H1 (cell line): ENCODE data around the gene PNLIPRP1. TPM values are rescaled to one million over a fixed set of nuclear protein-coding genes. Genes with fewer than 3 reads are reported as not detected.

ENCODE experiments used
- CTCF ChIA-PET: fragments of 300-600 bp; sonication (Branson Sonifier 250); formaldehyde crosslinking; loops from one replicate; lab custom pipeline; 2021; ENCODE audit not compliant: partially characterized antibody; lab: Charles Lee
- POLR2A ChIA-PET: fragments of 300-600 bp; sonication (Branson Sonifier 250); formaldehyde crosslinking; loops from one replicate; lab custom pipeline; 2021; ENCODE audit warnings: inconsistent platforms; ENCODE audit not compliant: partially characterized antibody; lab: Charles Lee
- DNase-seq, 2 experiments: peaks; one replicate each; pipeline versions ENCODE4 v3.0.0 to v3.0.0-alpha.2; 2010 to 2022; ENCODE audit warnings: low spot score in 2 of 2, low read depth in 1 of 2, mixed read lengths in 1 of 2
- FAIRE-seq: peaks from 2 replicates; lab custom pipeline; 2011; peaks lifted over from hg19 to GRCh38; lab: Jason Lieb, UNC
- H2AFZ ChIP-seq: 2 replicates; pipeline ENCODE4 v1.8.1; 2012; ENCODE audit warnings: low read length, inconsistent platforms
- H2AK5ac ChIP-seq: 2 replicates; pipeline ENCODE4 v1.6.1; 2013; ENCODE audit warnings: low read depth, low read length
- H2BK120ac ChIP-seq: replicated peaks from 2 replicates; pipeline ENCODE3; 2013; ENCODE audit warnings: low read depth, low read length, inconsistent platforms
- H2BK12ac ChIP-seq: 2 replicates; pipeline ENCODE4 v1.6.1; 2013; ENCODE audit warnings: low read depth, low read length
- H2BK15ac ChIP-seq: 2 replicates; pipeline ENCODE4 v1.6.1; 2013; ENCODE audit warnings: low read length
- H2BK20ac ChIP-seq: 2 replicates; pipeline ENCODE4 v1.6.1; 2013; ENCODE audit warnings: low read length
- H2BK5ac ChIP-seq: 2 replicates; pipeline ENCODE4 v1.6.1; 2013; ENCODE audit warnings: low read depth, low read length
- H3K14ac ChIP-seq: 2 replicates; pipeline ENCODE4 v1.6.1; 2013; ENCODE audit warnings: inconsistent platforms; ENCODE audit not compliant: insufficient read length
- H3K18ac ChIP-seq: 2 replicates; pipeline ENCODE4 v1.6.1; 2013; ENCODE audit warnings: low read length; ENCODE audit errors: extremely low read depth
- H3K23ac ChIP-seq: 2 replicates; pipeline ENCODE4 v1.6.1; 2013; ENCODE audit warnings: inconsistent platforms; ENCODE audit not compliant: insufficient read length
- H3K23me2 ChIP-seq: 2 replicates; pipeline ENCODE4 v1.6.1; 2013; ENCODE audit warnings: low read depth, low read length
- H3K27ac ChIP-seq: 2 replicates; pipeline ENCODE4 v1.6.1; 2011; ENCODE audit warnings: low read depth, low read length, inconsistent platforms
- H3K27me3 ChIP-seq, 4 experiments: replicated peaks in 1 of 4; 1 replicate in 1 of 4; 2 replicates in 3 of 4; pipeline versions ENCODE4 v1.6.1 to v1.8.1; 2011 to 2013; ENCODE audit warnings: low read length in 3 of 4, mild to moderate bottlenecking in 3 of 4, inconsistent platforms in 2 of 4, mixed read lengths in 2 of 4, moderate library complexity in 1 of 4; ENCODE audit not compliant: control insufficient read depth in 3 of 4, insufficient read depth in 3 of 4; ENCODE audit errors: extremely low read depth in 1 of 4
- H3K36me3 ChIP-seq, 4 experiments: 2 replicates each; pipeline versions ENCODE4 v1.6.1 to v1.8.1; 2011 to 2013; ENCODE audit warnings: mild to moderate bottlenecking in 4 of 4, low read length in 3 of 4, moderate library complexity in 2 of 4, control low read depth in 1 of 4, inconsistent platforms in 1 of 4; ENCODE audit not compliant: insufficient read depth in 4 of 4, control insufficient read depth in 2 of 4
- H3K4ac ChIP-seq: replicated peaks from 2 replicates; pipeline ENCODE3; 2013; ENCODE audit warnings: low read length, low read depth, mixed read lengths, inconsistent platforms; ENCODE audit not compliant: insufficient read length
- H3K4me1 ChIP-seq, 4 experiments: replicated peaks in 1 of 4; 1 replicate in 1 of 4; 2 replicates in 3 of 4; pipeline versions ENCODE4 v1.6.1 to v1.8.1; 2011 to 2013; ENCODE audit warnings: low read length in 3 of 4, inconsistent platforms in 2 of 4, mixed read lengths in 1 of 4; ENCODE audit not compliant: insufficient read depth in 4 of 4, control insufficient read depth in 3 of 4
- H3K4me2 ChIP-seq, 2 experiments: 2 replicates each; pipeline versions ENCODE4 v1.6.1 to v1.8.1; 2011 to 2013; ENCODE audit warnings: low read depth in 2 of 2, low read length in 2 of 2, control low read depth in 1 of 2, inconsistent platforms in 1 of 2, mild to moderate bottlenecking in 1 of 2; ENCODE audit not compliant: insufficient read depth in 1 of 2
- H3K4me3 ChIP-seq, 4 experiments: fragments of 200-600, 300-600 bp in 1 of 4; sonication (generic), shearing (Covaris generic), sonication (Bioruptor Twin) in 1 of 4; 2 replicates each; pipeline versions ENCODE4 v1.5.1 to v1.8.1; 2011 to 2016; ENCODE audit warnings: low read length in 4 of 4, low read depth in 3 of 4, control low read depth in 2 of 4, inconsistent platforms in 2 of 4, mild to moderate bottlenecking in 2 of 4, mixed read lengths in 1 of 4, moderate library complexity in 1 of 4; ENCODE audit not compliant: insufficient read depth in 2 of 4; ENCODE audit errors: extremely low read depth in 1 of 4
- H3K56ac ChIP-seq: replicated peaks from 2 replicates; pipeline ENCODE3; 2013; ENCODE audit warnings: low read depth, mild to moderate bottlenecking, mixed read lengths, low read length, inconsistent platforms; ENCODE audit not compliant: insufficient read length
- H3K79me1 ChIP-seq: 2 replicates; pipeline ENCODE4 v1.6.1; 2013; ENCODE audit warnings: low read depth, low read length, control low read depth
- H3K79me2 ChIP-seq, 2 experiments: 2 replicates each; pipeline versions ENCODE4 v1.6.1 to v1.8.1; 2012 to 2013; ENCODE audit warnings: low read length in 2 of 2, mild to moderate bottlenecking in 2 of 2, inconsistent platforms in 1 of 2; ENCODE audit not compliant: insufficient read depth in 2 of 2, control insufficient read depth in 1 of 2
- H3K9ac ChIP-seq, 4 experiments: replicated peaks in 1 of 4; 1 replicate in 1 of 4; 2 replicates in 3 of 4; pipeline versions ENCODE4 v1.6.1 to v1.8.1; 2011 to 2013; ENCODE audit warnings: low read depth in 3 of 4, low read length in 3 of 4, control low read depth in 2 of 4, mild to moderate bottlenecking in 2 of 4, moderate library complexity in 2 of 4, inconsistent platforms in 1 of 4; ENCODE audit errors: extremely low read depth in 1 of 4
- H3K9me3 ChIP-seq, 2 experiments: 2 replicates each; pipeline versions ENCODE4 v1.6.1 to v1.8.1; 2012 to 2013; ENCODE audit warnings: mild to moderate bottlenecking in 2 of 2, moderate library complexity in 2 of 2, control low read depth in 1 of 2, inconsistent platforms in 1 of 2, low read depth in 1 of 2, low read length in 1 of 2, mixed read lengths in 1 of 2; ENCODE audit not compliant: insufficient read depth in 2 of 2
- H4K20me1 ChIP-seq, 2 experiments: replicated peaks in 1 of 2; 2 replicates each; pipeline versions ENCODE3 to v1.8.1; 2011 to 2013; ENCODE audit warnings: inconsistent platforms in 2 of 2, low read length in 2 of 2, mild to moderate bottlenecking in 1 of 2; ENCODE audit not compliant: insufficient read depth in 2 of 2, control insufficient read depth in 1 of 2
- H4K5ac ChIP-seq: 2 replicates; pipeline ENCODE4 v1.6.1; 2013; ENCODE audit warnings: low read length, low read depth, mixed read lengths, inconsistent platforms; ENCODE audit not compliant: insufficient read length
- H4K8ac ChIP-seq: 2 replicates; pipeline ENCODE4 v1.8.0; 2013; ENCODE audit warnings: mild to moderate bottlenecking, moderate library complexity, low read length, inconsistent platforms; ENCODE audit not compliant: insufficient read depth; ENCODE audit errors: extremely low read depth
- H4K91ac ChIP-seq: replicated peaks from 2 replicates; pipeline ENCODE3; 2013; ENCODE audit warnings: low read length, mixed read lengths, inconsistent platforms; ENCODE audit not compliant: insufficient read length
- CBX5 ChIP-seq: fragments of 300-800, 300-1000 bp; sonication (generic); IDR thresholded peaks from 2 replicates; pipeline ENCODE4 v1.7.1; 2016; ENCODE audit warnings: antibody characterized with exemption, low read length, low read depth
- CTBP2 ChIP-seq: IDR thresholded peaks from 2 replicates; pipeline ENCODE4 v1.7.0; 2011; ENCODE audit warnings: borderline replicate concordance, mild to moderate bottlenecking, moderate library complexity, mixed read lengths, low read length; ENCODE audit not compliant: insufficient read depth, insufficient read length
- CTCF ChIP-seq, 3 experiments: IDR thresholded peaks; 1 replicate in 2 of 3; 2 replicates in 1 of 3; pipeline versions ENCODE4 v1.5.1 to v1.6.1; 2011; ENCODE audit warnings: low read length in 3 of 3, mild to moderate bottlenecking in 3 of 3, inconsistent platforms in 2 of 3, low read depth in 1 of 3, moderate library complexity in 1 of 3; ENCODE audit not compliant: insufficient read depth in 1 of 3; ENCODE audit errors: control extremely low read depth in 1 of 3
- KDM4A ChIP-seq: IDR thresholded peaks from one replicate; pipeline ENCODE4 v1.7.1; 2012; ENCODE audit warnings: low read depth, mild to moderate bottlenecking, moderate library complexity, low read length, inconsistent platforms; ENCODE audit not compliant: severe bottlenecking
- KDM5A ChIP-seq: fragments of 200-600 bp; IDR thresholded peaks from 2 replicates; pipeline ENCODE4 v1.7.1; 2012; ENCODE audit warnings: mild to moderate bottlenecking, low read length, inconsistent platforms, mixed read lengths
- MAFK ChIP-seq: IDR thresholded peaks from 2 replicates; pipeline ENCODE4 v1.6.1; 2012; ENCODE audit warnings: low read depth, mild to moderate bottlenecking, improper control_type of control experiment, low read length
- POLR2AphosphoS5 ChIP-seq: IDR thresholded peaks from 2 replicates; pipeline ENCODE4 v1.6.1; 2011; ENCODE audit warnings: low read depth, low read length
- RAD21 ChIP-seq, 2 experiments: IDR thresholded peaks in 1 of 2; conservative IDR thresholded peaks in 1 of 2; 2 replicates each; pipeline ENCODE4 v1.6.1; 2011; ENCODE audit warnings: low read depth in 2 of 2, low read length in 2 of 2, improper control_type of control experiment in 1 of 2, inconsistent platforms in 1 of 2, mild to moderate bottlenecking in 1 of 2, moderate library complexity in 1 of 2
- SIRT6 ChIP-seq: IDR thresholded peaks from one replicate; pipeline ENCODE4 v1.7.1; 2012; ENCODE audit warnings: low read length, inconsistent platforms
- SUZ12 ChIP-seq: fragments of 200-600 bp; sonication (generic); IDR thresholded peaks from 2 replicates; pipeline ENCODE4 v1.6.1; 2012; ENCODE audit warnings: mild to moderate bottlenecking, inconsistent platforms, low read length, moderate library complexity, mixed read lengths
- TAF1 ChIP-seq: IDR thresholded peaks from 2 replicates; pipeline ENCODE4 v1.6.1; 2011; ENCODE audit warnings: mild to moderate bottlenecking, low read depth, low read length
- WGBS, 2 experiments: shearing (Covaris generic) in 1 of 2; methylation state at CpG; one replicate each; pipeline versions ENCODE4 v1.1.6 to v1.1.7; 2013 to 2015; ENCODE audit warnings: low lambda C conversion rate in 2 of 2, mixed read lengths in 2 of 2, inconsistent platforms in 1 of 2, low coverage in 1 of 2, missing lambda C conversion rate in 1 of 2; ENCODE audit not compliant: insufficient replicate concordance in 2 of 2, insufficient coverage in 1 of 2, insufficient read length in 1 of 2; ENCODE audit errors: extremely low coverage in 1 of 2, missing lambda C conversion rate in 1 of 2; 5-methylcytosine and 5-hydroxymethylcytosine counted together
- polyA plus RNA-seq, 7 experiments: library from polyadenylated mRNA; depleted of rRNA in 3 of 7; stranded (reverse) in 5 of 7; unstranded in 2 of 7; fragments of >200 nt in 5 of 7; fragments of 200-250 nt in 2 of 7; gene quantifications; 1 replicate in 5 of 7; 2 replicates in 1 of 7; 4 replicates in 1 of 7; pipeline versions ENCODE4 v1.2.1 to v1.2.3, GENCODE V29; 2011 to 2013; ENCODE audit warnings: missing spikeins in 2 of 7, mixed read lengths in 2 of 7
- total RNA-seq: library from RNA; stranded (reverse); fragmentation: NEBNext Ultra II Directional; extraction: Animal tissue kit (Norgen Biotek cat#: 25700); gene quantifications from 2 replicates; pipeline ENCODE4 v1.2.1, GENCODE V29; 2021

Gene PNLIPRP1
- total and polyA plus RNA-seq, 2 of the 8 experiments (the other 6 are each of a cell fraction or from before 2014, with no cell fraction given): not detected

GRCh38 chr10:116545756-116546155, 45.0 kb upstream of the PNLIPRP1 start, which contains the start of gene PNLIP:
Gene PNLIP, plus strand, starts transcription at chr10:116545931. Its CDS starts 162 bp downstream, at chr10:116546093.
- Histone ChIP-seq H3K4me2 (no peak within 1 kb of the TSS), H2AK5ac (no peak within 1 kb of the TSS), H2BK20ac (no peak within 1 kb of the TSS), H3K36me3 (no peaks in the 10 kb centered on the region), H3K27ac (no peak within 1 kb of the TSS), H2BK15ac (no peak within 1 kb of the TSS), H3K23ac (no peak within 1 kb of the TSS), H2AFZ (no peak within 1 kb of the TSS), H4K91ac (no peak within 1 kb of the TSS), H3K4ac (no peak within 1 kb of the TSS), H4K5ac (no peak within 1 kb of the TSS), H3K9me3 (no peaks in the 10 kb centered on the region), H3K4me3 (no peak within 1 kb of the TSS), H2BK120ac (no peak within 1 kb of the TSS), H3K18ac (no peak within 1 kb of the TSS), H2BK12ac (no peak within 1 kb of the TSS), H3K4me1 (no peaks in the 10 kb centered on the region; a peak in 2 of 7 replicates), H3K23me2 (no peaks in the 10 kb centered on the region), H3K56ac (no peak within 1 kb of the TSS), H4K8ac (no peak within 1 kb of the TSS), H4K20me1 (no peaks in the 10 kb centered on the region), H3K14ac (no peak within 1 kb of the TSS), H3K9ac (no peak within 1 kb of the TSS), H3K27me3 (no peaks in the 10 kb centered on the region), H3K79me1 (no peaks in the 10 kb centered on the region), H2BK5ac (no peak within 1 kb of the TSS), H3K79me2 (no peaks in the 10 kb centered on the region)
- 93% methylated on average over 8 of the region's 8 CpGs; no CpG with 5 or more reads in 1 of the 2 experiments for WGBS, 2 experiments
- DNase-seq (no peak), FAIRE-seq (no peak)
- TF ChIP-seq KDM4A (no peak), CTBP2 (no peak), POLR2AphosphoS5 (no peak), CBX5 (no peak), SUZ12 (no peak), RAD21 (IDR thresholded peaks at IDR 0.05 in 1 of 2, conservative IDR thresholded peaks at IDR 0.05 in 1 of 2; ENCODE audit: low read depth in 2 of 2, low read length in 2 of 2) (no peak), MAFK (no peak), KDM5A (no peak), SIRT6 (no peak), CTCF (IDR thresholded peaks at IDR 0.05; ENCODE audit: control extremely low read depth in 1 of 3, insufficient read depth in 1 of 3, low read depth in 1 of 3, low read length in 3 of 3) (no peak), TAF1 (no peak)
- ChIA-PET POLR2A (no interaction called here), CTCF (interaction anchor here (1.0 to 1.3 kb wide), 2 partner anchors 21 to 24 kb away, joined by 3 read pairs; no protein-coding TSS in a partner anchor)
